ENCODE data around the gene ROBO2.

The ROBO2 gene

GRCh38 chr3:77549034-77549433 is 509.1 kb downstream of the ROBO2 start:
- TF ChIP-seq REST (IDR thresholded peaks at IDR 0.05; ENCODE audit: insufficient replicate concordance, low read depth) (no peak), POLR2AphosphoS5 (IDR thresholded peaks at IDR 0.05; ENCODE audit: low read depth) (no peak), GABPA (IDR thresholded peaks at IDR 0.05; ENCODE audit: low read depth) (no peak), SPI1 (IDR thresholded peaks at IDR 0.05; ENCODE audit: borderline replicate concordance, low read depth) (no peak)
- TF ChIP-seq, protein P1, sequence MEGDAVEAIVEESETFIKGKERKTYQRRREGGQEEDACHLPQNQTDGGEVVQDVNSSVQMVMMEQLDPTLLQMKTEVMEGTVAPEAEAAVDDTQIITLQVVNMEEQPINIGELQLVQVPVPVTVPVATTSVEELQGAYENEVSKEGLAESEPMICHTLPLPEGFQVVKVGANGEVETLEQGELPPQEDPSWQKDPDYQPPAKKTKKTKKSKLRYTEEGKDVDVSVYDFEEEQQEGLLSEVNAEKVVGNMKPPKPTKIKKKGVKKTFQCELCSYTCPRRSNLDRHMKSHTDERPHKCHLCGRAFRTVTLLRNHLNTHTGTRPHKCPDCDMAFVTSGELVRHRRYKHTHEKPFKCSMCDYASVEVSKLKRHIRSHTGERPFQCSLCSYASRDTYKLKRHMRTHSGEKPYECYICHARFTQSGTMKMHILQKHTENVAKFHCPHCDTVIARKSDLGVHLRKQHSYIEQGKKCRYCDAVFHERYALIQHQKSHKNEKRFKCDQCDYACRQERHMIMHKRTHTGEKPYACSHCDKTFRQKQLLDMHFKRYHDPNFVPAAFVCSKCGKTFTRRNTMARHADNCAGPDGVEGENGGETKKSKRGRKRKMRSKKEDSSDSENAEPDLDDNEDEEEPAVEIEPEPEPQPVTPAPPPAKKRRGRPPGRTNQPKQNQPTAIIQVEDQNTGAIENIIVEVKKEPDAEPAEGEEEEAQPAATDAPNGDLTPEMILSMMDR (IDR thresholded peaks at IDR 0.05; ENCODE audit: insufficient read depth, low read length) = no peak
- no peak overlapping the region for H3K27ac ChIP-seq (replicated peaks)
- H3K4me3 ChIP-seq (replicated peaks; ENCODE audit: insufficient read depth, low read length) = no peak overlapping the region
- DNase-seq (ENCODE audit: low read depth in 1 of 2, low spot score in 1 of 2) = no peak
- no peaks in the 10 kb centered on the region for H3K27me3 ChIP-seq (ENCODE audit: insufficient read depth, poor library complexity, severe bottlenecking)

- Histone ChIP-seq H3K27ac (replicated peaks) (no peak overlapping the region), H3K27me3 (ENCODE audit: insufficient read depth, poor library complexity, severe bottlenecking) (no peaks in the 10 kb centered on the region), H3K4me3 (replicated peaks; ENCODE audit: insufficient read depth, low read length) (no peak overlapping the region)
- TF ChIP-seq GABPA (IDR thresholded peaks at IDR 0.05; ENCODE audit: low read depth) (no peak), REST (IDR thresholded peaks at IDR 0.05; ENCODE audit: insufficient replicate concordance, low read depth) (no peak), SPI1 (IDR thresholded peaks at IDR 0.05; ENCODE audit: borderline replicate concordance, low read depth) (no peak), POLR2AphosphoS5 (IDR thresholded peaks at IDR 0.05; ENCODE audit: low read depth) (no peak)
- TF ChIP-seq, protein P1 (IDR thresholded peaks at IDR 0.05; ENCODE audit: insufficient read depth, low read length) = no peak
- DNase-seq (ENCODE audit: low read depth in 1 of 2, low spot score in 1 of 2) = no peak
Measured at GRCh38 chr3:77553240-77553639, 513.3 kb downstream of the ROBO2 start.

DNA sequence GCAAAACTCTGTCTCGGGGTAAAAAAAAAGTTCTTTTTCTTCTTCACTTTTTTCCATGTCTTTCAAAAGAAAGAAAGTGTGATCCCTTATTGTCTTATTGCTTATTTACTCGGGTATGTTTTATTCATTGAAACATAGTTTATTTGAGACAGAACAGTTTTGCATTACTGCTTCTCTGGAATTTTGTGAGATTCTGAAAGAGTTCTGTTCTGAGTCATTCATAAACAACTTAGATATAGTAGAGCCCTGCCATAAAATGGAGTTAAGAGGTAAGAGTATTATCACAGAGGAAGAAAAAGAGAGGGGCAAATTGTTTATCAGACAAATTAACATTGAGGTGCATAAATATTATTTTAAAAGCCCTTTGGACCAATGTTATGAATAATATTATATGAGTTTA is 522.2 kb downstream of the ROBO2 start:
- no peak overlapping the region for H3K27ac ChIP-seq (replicated peaks)
- no peak overlapping the region for H3K4me3 ChIP-seq (replicated peaks; ENCODE audit: insufficient read depth, low read length)
- no peaks in the 10 kb centered on the region for H3K27me3 ChIP-seq (ENCODE audit: insufficient read depth, poor library complexity, severe bottlenecking)
- TF ChIP-seq GABPA (IDR thresholded peaks at IDR 0.05; ENCODE audit: low read depth) = no peak
- no peak for TF ChIP-seq REST (IDR thresholded peaks at IDR 0.05; ENCODE audit: insufficient replicate concordance, low read depth)
- no peak for TF ChIP-seq POLR2AphosphoS5 (IDR thresholded peaks at IDR 0.05; ENCODE audit: low read depth)
- no peak for TF ChIP-seq SPI1 (IDR thresholded peaks at IDR 0.05; ENCODE audit: borderline replicate concordance, low read depth)
- TF ChIP-seq, protein P1 (IDR thresholded peaks at IDR 0.05; ENCODE audit: insufficient read depth, low read length) = no peak
- no peak for DNase-seq (ENCODE audit: low read depth in 1 of 2, low spot score in 1 of 2)
